Testis (tissue), 3 donors: ENCODE measurements around the gene NEURL1B. TPM values are rescaled to one million over a fixed set of nuclear protein-coding genes. Genes with fewer than 3 reads are reported as not detected.

ENCODE experiments used
- DNase-seq: peaks from one replicate; pipeline ENCODE4 v3.0.0-alpha.2; 2019
- H3K27ac ChIP-seq, 2 donors: fragments of 200-600 bp; sonication (generic); one replicate each; pipeline ENCODE4 v1.5.1; 2019
- H3K27me3 ChIP-seq: fragments of 200-600 bp; sonication (generic); one replicate; pipeline ENCODE4 v1.5.1; 2019
- H3K36me3 ChIP-seq: fragments of 200-600 bp; sonication (generic); one replicate; pipeline ENCODE4 v1.5.1; 2017; ENCODE audit warnings: low read depth; ENCODE audit errors: missing control alignments
- H3K4me1 ChIP-seq: fragments of 200-600 bp; sonication (generic); one replicate; pipeline ENCODE4 v1.5.1; 2019
- H3K4me3 ChIP-seq, 2 donors: fragments of 200-600 bp; sonication (generic); one replicate each; pipeline ENCODE4 v1.5.1; 2017 to 2019
- H3K9me3 ChIP-seq: fragments of 200-600 bp; sonication (generic); one replicate; pipeline ENCODE4 v1.5.1; 2017
- POLR2A ChIP-seq: fragments of 450-650 bp; IDR thresholded peaks from one replicate; pipeline ENCODE4 v1.6.1; 2017; ENCODE audit warnings: antibody characterized with exemption, mild to moderate bottlenecking, moderate library complexity
- WGBS, 2 donors: methylation state at CpG; one replicate each; pipeline ENCODE4 v1.1.5; 2018; 5-methylcytosine and 5-hydroxymethylcytosine counted together
- intact Hi-C: fragments of 100-400 bp; cut with DNase I; formaldehyde crosslinking; loops from one replicate; pipeline ENCODE4 v1.15.1; 2023; ENCODE audit warnings: low total_unique reads
- polyA plus RNA-seq: library from polyadenylated mRNA; stranded (reverse); fragments of 350-450 nt; fragmentation: Illumina TruSeq; extraction: RNeasy Lipid Tissue Mini Kit (QIAGEN cat#74804); gene quantifications from one replicate; pipeline ENCODE4 v1.2.3, GENCODE V29; 2014; ENCODE audit warnings: low read depth, low replicate concordance; ENCODE audit not compliant: insufficient read depth
- total RNA-seq, 2 donors: library from RNA; depleted of rRNA; stranded (reverse); fragments of >200 nt; gene quantifications; one replicate each; pipeline ENCODE4 v1.2.3, GENCODE V29; 2016
- TF ChIP-seq, protein P1 (sequence below), 3 experiments: fragments of 450-650 bp in 2 of 3; fragments of 200-600 bp in 1 of 3; sonication (generic) in 1 of 3; IDR thresholded peaks; one replicate each; pipeline ENCODE4 v1.5.1; 2016 to 2019; ENCODE audit warnings: antibody characterized with exemption in 3 of 3, mild to moderate bottlenecking in 2 of 3, moderate library complexity in 1 of 3

Gene NEURL1B
- total and polyA plus RNA-seq, 3 donors from 2014 or later = 15.8 to 18.1 (median 17.1) TPM

DNA sequence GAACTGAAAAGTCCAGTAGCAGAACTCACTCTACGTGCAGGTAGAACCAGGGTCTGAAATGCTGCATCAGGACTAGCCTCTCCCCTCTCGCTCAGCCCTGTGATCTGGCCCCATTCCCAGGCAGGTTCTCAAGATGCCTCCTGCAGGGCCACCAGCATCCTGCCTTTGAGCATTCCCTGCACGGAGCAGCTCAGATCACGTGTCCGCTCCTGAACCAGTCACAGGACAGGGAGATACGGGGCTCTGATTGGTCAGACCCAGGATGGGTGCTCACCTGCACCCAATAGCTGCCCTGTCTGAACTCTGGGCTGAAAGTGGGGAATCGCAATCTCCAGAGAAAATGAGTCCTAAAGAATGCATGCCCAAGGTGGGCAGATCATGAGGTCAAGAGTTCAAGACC is 50.8 kb downstream of the NEURL1B start:
- H3K27me3 ChIP-seq = no peaks in the 10 kb centered on the region
- H3K27ac ChIP-seq = no peak overlapping the region
- DNase-seq = peak; percentile 39
- no peaks in the 10 kb centered on the region for H3K9me3 ChIP-seq
- TF ChIP-seq POLR2A = no peak
- TF ChIP-seq, protein P1, sequence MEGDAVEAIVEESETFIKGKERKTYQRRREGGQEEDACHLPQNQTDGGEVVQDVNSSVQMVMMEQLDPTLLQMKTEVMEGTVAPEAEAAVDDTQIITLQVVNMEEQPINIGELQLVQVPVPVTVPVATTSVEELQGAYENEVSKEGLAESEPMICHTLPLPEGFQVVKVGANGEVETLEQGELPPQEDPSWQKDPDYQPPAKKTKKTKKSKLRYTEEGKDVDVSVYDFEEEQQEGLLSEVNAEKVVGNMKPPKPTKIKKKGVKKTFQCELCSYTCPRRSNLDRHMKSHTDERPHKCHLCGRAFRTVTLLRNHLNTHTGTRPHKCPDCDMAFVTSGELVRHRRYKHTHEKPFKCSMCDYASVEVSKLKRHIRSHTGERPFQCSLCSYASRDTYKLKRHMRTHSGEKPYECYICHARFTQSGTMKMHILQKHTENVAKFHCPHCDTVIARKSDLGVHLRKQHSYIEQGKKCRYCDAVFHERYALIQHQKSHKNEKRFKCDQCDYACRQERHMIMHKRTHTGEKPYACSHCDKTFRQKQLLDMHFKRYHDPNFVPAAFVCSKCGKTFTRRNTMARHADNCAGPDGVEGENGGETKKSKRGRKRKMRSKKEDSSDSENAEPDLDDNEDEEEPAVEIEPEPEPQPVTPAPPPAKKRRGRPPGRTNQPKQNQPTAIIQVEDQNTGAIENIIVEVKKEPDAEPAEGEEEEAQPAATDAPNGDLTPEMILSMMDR (IDR thresholded peaks at IDR 0.05) = no peak
- WGBS, 2 donors = 83 to 90% methylated on average over 7 of the region's 7 CpGs
- intact Hi-C loops = no loop called here
- no peaks in the 10 kb centered on the region for H3K36me3 ChIP-seq
- no peak overlapping the region for H3K4me3 ChIP-seq
- peaks cover 65% of the 10 kb centered on the region for H3K4me1 ChIP-seq

- peak overlapping the region in 1 of 2 donors; percentile 37 for H3K27ac ChIP-seq
- intact Hi-C loops = no loop called here
- H3K9me3 ChIP-seq = no peaks in the 10 kb centered on the region
- TF ChIP-seq POLR2A = no peak
- TF ChIP-seq, protein P1 (IDR thresholded peaks at IDR 0.05) = no peak
- no peak for DNase-seq
- no peaks in the 10 kb centered on the region for H3K27me3 ChIP-seq
- H3K36me3 ChIP-seq = no peaks in the 10 kb centered on the region
- no peak overlapping the region for H3K4me3 ChIP-seq
- H3K4me1 ChIP-seq = peaks cover 68% of the 10 kb centered on the region
- WGBS, 2 donors = 63 to 70% methylated on average over 6 of the region's 6 CpGs
Observed at GRCh38 chr5:172692451-172692850, 51.4 kb downstream of the NEURL1B start.

GRCh38 chr5:172692981-172693380 is 51.9 kb downstream of the NEURL1B start:
- Histone ChIP-seq H3K36me3 (no peaks in the 10 kb centered on the region), H3K4me1 (peaks cover 64% of the 10 kb centered on the region), H3K27ac (peak overlapping the region in 1 of 2 donors; percentile 1), H3K4me3 (no peak overlapping the region), H3K27me3 (no peaks in the 10 kb centered on the region), H3K9me3 (no peaks in the 10 kb centered on the region)
- 24 to 35% methylated on average over 2 of the region's 2 CpGs for WGBS, 2 donors
- intact Hi-C loops = no loop called here
- DNase-seq = peak; percentile 45
- TF ChIP-seq, protein P1 (IDR thresholded peaks at IDR 0.05) = no peak
- TF ChIP-seq POLR2A = no peak

DNA sequence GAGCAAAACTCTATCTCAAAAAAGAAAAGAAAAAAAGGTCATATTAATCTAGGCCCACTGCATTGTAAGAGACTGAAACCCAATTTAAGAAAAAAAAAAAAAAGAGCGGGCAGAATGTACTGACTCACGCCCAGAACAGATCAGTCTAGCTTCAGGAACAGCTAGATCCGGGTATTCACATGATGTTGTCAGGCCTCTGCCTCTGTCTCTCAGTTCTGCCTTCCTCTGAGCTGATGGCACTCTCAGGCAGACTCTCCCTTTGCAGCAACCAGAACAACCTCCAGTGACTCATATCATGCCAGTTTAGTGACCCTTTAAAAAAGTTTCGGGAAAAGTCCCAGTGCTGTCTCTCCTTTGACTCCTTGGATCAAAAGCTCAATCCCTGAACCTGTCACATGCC is 53.0 kb downstream of the NEURL1B start:
- Histone ChIP-seq H3K27ac (peak overlapping the region in 1 of 2 donors; percentile 19), H3K27me3 (no peaks in the 10 kb centered on the region), H3K4me1 (peaks cover 53% of the 10 kb centered on the region), H3K4me3 (no peak overlapping the region), H3K36me3 (no peaks in the 10 kb centered on the region), H3K9me3 (no peaks in the 10 kb centered on the region)
- intact Hi-C loops = no loop called here
- no peak for DNase-seq
- no peak for TF ChIP-seq POLR2A
- TF ChIP-seq, protein P1 (IDR thresholded peaks at IDR 0.05) = no peak
- WGBS, 2 donors = 58 to 66% methylated on average over 4 of the region's 4 CpGs

DNA sequence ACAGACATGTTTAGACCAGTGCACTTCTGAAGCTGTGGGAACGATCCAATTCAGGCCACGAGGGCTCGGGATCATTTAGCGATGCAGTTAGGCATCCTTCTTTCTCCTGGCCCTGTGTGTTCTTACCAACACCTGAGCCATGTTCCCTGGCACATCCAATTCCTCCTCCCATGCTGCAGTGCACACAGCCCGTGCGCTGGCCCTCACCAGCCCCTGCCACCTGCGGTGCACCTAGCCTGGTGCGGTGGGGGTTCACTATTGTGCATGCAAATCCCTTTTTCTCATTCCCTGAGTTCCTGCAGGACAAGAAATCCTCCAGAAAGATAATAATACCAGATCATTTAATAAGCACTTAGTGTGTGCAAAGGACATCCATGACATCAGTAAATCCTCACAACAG is 53.5 kb downstream of the NEURL1B start:
- Histone ChIP-seq H3K9me3 (no peaks in the 10 kb centered on the region), H3K4me1 (peaks cover 51% of the 10 kb centered on the region), H3K4me3 (no peak overlapping the region), H3K27ac (peak overlapping the region in 1 of 2 donors; percentile 19), H3K27me3 (no peaks in the 10 kb centered on the region), H3K36me3 (no peaks in the 10 kb centered on the region)
- DNase-seq = no peak
- TF ChIP-seq, protein P1 (IDR thresholded peaks at IDR 0.05) = no peak
- no peak for TF ChIP-seq POLR2A
- WGBS, 2 donors = 88 to 91% methylated on average over 8 of the region's 8 CpGs
- intact Hi-C loops = no loop called here
